T-helper 2 cell treated with Interferon-gamma antibody and Interleukin-4, amounts not matched to agents 100 ng/mL and 5 ng/mL, for 36 hours (primary cell): ENCODE data around the gene CKAP2. TPM values are rescaled to one million over a fixed set of nuclear protein-coding genes. Genes with fewer than 3 reads are reported as not detected.
"Not testable (repeated sequence)": the region's sequence is repeated elsewhere in the genome, so short reads cannot be mapped to it uniquely, and the experiment has no call there.

Experiments
- intact Hi-C: fragments of 100-400 bp; cut with micrococcal nuclease; formaldehyde crosslinking; loops from one replicate; pipeline ENCODE4 v1.15.1; 2023
- total RNA-seq: library from RNA; stranded (reverse); gene quantifications from 2 replicates; pipeline ENCODE4 v1.2.3, GENCODE V29; 2022

The CKAP2 gene
- total RNA-seq, 1 donor from 2014 or later = 70.8 TPM

- intact Hi-C loops = loop anchor here (1.0 to 5.0 kb wide), 4 partner anchors 43 to 648 kb away; partner anchors contain the start of genes DHRS12, SUGT1 and THSD1
These were observed 4.5 kb upstream of the CKAP2 start for GRCh38 chr13:52450793-52451116.

GRCh38 chr13:52451135-52451804 is 4.0 kb upstream of the CKAP2 start:
- intact Hi-C loops = loop anchor here (5.0 kb wide), 2 partner anchors 44 to 649 kb away; partner anchors contain the start of genes DHRS12 and THSD1

- intact Hi-C loops = loop anchor here (5.0 kb wide), 2 partner anchors 45 to 650 kb away; partner anchors contain the start of genes DHRS12 and THSD1
These were observed 2.8 kb upstream of the CKAP2 start for GRCh38 chr13:52452470-52452869.

- intact Hi-C loops = loop anchor here (2.0 to 5.0 kb wide), 3 partner anchors 47 to 652 kb away; partner anchors contain the start of genes DHRS12 and THSD1
These were observed 839 bp upstream of the CKAP2 start for GRCh38 chr13:52454459-52454819.

GRCh38 chr13:52455677-52456041 is 381 bp downstream of the CKAP2 start:
- intact Hi-C loops = loop anchor here (1.0 to 5.0 kb wide), 6 partner anchors 161 to 1002 kb away; partner anchors contain the start of genes ALG11, INTS6, SUGT1 and WDFY2

GRCh38 chr13:52459668-52460067 is 4.4 kb downstream of the CKAP2 start:
- intact Hi-C loops = loop anchor here (5.0 kb wide), 1 partner anchor 877 kb away; the partner anchor contains the start of gene WDFY2

GRCh38 chr13:52461265-52461664 is 6.0 kb downstream of the CKAP2 start:
- intact Hi-C loops = no loop called here

- intact Hi-C loops = no loop called here
These were observed 8.2 kb downstream of the CKAP2 start for GRCh38 chr13:52463526-52463925.

GRCh38 chr13:52468487-52468886 is 13.2 kb downstream of the CKAP2 start:
- intact Hi-C loops = not testable (repeated sequence)

GRCh38 chr13:52480677-52481428 is 25.6 kb downstream of the CKAP2 start:
- intact Hi-C loops = not testable (repeated sequence)

GRCh38 chr13:52487078-52487477 is 31.8 kb downstream of the CKAP2 start:
- intact Hi-C loops = not testable (repeated sequence)

GRCh38 chr13:52488763-52489162 is 33.5 kb downstream of the CKAP2 start:
- intact Hi-C loops = not testable (repeated sequence)

GRCh38 chr13:52491015-52491414 is 35.7 kb downstream of the CKAP2 start:
- intact Hi-C loops = not testable (repeated sequence)

GRCh38 chr13:52494241-52494640 is 39.0 kb downstream of the CKAP2 start:
- intact Hi-C loops = not testable (repeated sequence)

- intact Hi-C loops = not testable (repeated sequence)
These were observed 42.7 kb downstream of the CKAP2 start for GRCh38 chr13:52497979-52498378.

GRCh38 chr13:52502277-52502676 is 47.0 kb downstream of the CKAP2 start:
- intact Hi-C loops = not testable (repeated sequence)

GRCh38 chr13:52505843-52506242 is 50.6 kb downstream of the CKAP2 start:
- intact Hi-C loops = not testable (repeated sequence)

- intact Hi-C loops = not testable (repeated sequence)
These were observed 54.3 kb downstream of the CKAP2 start for GRCh38 chr13:52509532-52509931.

GRCh38 chr13:52510221-52510797 is 55.0 kb downstream of the CKAP2 start:
- intact Hi-C loops = not testable (repeated sequence)

- intact Hi-C loops = not testable (repeated sequence)
These were observed 56.3 kb downstream of the CKAP2 start for GRCh38 chr13:52511598-52511997.

- intact Hi-C loops = not testable (repeated sequence)
These were observed 58.8 kb downstream of the CKAP2 start for GRCh38 chr13:52513957-52514596.
